Hippocampal formation (tissue), 2 donors: Measurements from ENCODE around the gene USP53.
"Not testable (repeated sequence)": the region's sequence is repeated elsewhere in the genome, so short reads cannot be mapped to it uniquely, and the experiment has no call there.

Experiments
- DNase-seq, 2 donors: peaks; one replicate each; lab custom pipeline; 2025; lab: John Stamatoyannopoulos, UW

USP53 gene

DNA sequence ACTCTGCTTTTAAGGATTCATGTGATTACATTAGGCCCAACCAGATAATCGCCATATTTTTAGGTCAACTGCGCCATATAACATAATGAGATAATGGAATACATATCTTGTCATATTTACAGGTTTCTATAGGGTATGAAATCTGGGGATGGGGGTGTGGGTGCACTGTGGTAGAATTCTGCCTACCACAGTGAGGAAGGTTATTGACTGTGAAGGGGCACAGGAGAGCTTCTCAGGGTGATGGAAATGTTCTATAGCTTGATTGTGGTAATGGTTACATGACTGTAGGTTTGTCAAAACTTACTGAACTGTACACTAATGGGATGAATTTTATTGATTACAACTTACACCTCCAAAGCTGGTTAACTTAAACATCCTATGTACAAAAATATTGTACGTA is 15.9 kb downstream of the USP53 start:
- DNase-seq, result no peak

DNA sequence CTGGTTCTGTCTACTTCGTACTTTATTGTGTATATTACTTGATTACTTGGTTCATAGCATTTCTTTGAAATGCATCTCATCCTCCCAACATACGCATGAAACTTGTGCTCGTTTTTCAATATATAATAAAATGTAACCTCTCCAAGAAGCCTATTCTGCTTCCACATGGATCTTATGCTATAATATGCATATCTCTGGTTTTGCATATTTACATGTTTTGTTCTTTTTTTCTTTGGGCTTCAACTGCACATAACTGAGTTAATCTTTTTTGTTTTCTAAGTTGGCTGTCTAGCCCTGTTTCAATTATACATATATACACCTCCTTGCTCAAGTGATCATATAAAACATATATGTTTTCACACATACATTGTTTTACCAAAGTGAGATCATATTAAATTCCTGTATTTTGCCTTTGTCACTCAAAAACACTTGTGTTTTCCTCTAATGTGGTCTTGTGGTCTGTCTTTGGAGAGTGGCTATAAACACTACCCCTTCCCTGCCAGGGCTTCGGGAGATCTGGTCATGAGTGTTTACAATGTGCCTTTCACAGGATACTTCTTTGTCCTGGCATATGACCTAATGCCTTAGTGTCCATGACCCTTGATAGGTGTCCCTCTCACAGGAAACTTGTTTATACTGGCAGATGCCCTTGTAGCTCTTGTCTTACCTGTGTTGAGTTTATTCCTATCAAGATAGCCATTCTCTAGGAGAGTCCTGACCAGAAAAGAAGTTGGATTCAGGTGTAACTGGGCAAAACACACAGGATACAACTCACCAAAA is 17.6 kb downstream of the USP53 start:
- no peak for DNase-seq

DNA sequence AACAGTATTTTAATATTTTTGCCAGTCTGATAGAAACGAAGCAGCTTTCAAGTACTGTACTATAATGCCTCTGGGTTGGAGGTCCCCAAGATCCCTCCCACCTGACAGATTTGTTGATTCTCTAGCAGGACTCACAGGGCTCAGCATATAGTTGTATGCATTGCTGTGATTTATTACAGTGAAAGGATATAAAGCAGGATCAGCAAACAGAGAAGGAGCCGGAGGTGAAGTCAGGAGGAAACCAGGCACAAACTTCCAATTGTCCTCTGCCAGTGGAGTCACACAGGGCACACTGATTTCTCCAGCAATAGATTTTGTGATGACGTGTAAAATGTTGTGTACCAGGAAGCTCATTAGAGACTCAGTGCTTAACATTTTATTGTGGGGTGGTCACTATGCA is 19.0 kb downstream of the USP53 start:
- DNase-seq, result no peak

DNA sequence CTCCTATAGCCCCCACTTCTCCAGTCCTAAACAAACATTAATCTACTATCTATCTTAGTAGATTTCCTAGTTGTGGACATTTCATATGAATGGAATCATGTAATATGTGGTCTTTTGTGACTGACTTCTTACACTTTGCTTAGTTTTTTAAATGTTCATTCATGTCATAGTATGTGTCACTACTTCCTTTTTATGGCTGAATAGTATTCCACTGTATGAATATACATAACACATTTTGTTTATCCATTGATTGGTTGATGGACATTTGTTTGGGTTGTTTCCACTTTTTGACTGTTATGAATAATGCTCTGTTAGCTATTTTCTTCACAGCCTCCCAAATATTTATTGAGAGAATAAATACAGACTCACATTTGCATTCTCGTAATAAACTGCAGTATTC is 19.8 kb downstream of the USP53 start:
- no peak for DNase-seq

DNA sequence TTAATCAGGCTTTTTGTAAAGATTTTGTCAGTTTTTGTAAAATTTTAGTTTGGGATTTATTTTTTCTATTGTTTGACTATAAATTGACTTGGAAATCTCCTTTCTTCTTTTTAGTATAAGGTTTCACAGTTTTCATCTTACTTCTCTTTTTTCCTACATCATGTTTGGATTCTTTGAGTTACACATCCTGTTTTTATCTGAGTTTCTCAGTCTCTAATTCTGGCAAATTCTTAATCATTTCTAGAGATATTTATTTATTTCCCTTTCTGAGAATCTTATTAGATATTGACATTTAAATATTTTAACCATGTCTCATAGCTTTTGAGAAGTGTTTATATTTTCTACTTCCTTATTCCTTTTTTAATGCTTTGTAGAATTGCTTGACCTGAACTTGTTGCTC is 20.7 kb downstream of the USP53 start:
- DNase-seq, result no peak

DNA sequence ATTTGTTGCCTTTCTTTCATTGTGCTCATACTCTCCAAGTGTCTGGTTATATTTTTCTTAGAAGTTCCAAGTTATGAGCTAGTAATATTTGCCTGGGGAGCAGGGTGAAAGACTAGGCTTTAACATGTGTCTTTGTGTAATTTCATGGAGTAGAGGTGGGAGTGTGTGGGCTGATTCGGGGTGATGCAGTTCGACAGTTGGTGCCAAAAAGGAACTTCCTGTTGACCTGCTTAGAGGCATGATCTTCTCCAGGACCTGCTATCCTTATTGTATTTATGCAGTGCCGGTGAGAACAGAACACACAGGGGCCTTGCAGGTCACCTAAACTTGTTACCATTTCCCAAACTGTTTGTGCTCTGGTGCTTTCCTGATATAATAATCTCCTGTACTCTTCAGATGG is 21.2 kb downstream of the USP53 start:
- no peak for DNase-seq

DNA sequence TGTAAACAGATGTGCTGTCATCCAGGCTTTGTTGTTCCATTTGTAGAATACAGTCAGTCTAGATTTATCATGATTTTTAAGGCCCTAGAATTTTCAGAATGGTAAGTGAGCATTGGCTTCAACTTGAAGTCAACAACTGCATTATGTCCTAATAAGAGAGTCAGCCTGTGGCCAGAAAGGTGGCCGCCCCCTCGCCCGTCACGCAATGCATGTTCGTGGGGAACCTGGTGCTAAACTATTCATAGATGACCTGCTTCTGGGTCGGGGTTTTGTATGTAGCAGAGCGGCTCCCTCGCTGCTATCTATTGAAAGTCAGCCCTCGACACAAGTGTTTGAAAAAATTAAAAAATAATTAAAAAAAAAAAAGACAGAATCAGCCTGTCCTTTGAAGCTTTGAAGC is 24.7 kb downstream of the USP53 start:
- DNase-seq, result no peak

DNA sequence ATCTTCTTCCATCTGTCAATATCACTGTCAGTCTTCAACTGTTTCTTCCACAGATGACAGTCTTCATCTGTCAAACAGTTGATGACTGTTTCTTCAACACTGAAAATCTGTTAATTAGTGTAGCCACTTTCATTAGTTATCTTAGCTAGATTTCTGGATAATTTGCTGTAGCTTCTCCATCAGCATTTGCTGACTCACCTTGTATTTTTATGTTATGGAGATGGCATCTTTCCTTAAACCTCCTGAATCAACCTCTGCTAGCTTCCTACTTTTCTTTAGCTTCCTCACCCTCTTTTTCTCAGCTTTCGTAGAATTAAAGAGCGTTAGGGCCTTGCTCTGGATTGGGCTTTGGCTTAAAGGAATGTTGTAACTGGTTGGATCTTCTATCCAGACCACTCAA is 25.1 kb downstream of the USP53 start:
- no peak for DNase-seq

DNA sequence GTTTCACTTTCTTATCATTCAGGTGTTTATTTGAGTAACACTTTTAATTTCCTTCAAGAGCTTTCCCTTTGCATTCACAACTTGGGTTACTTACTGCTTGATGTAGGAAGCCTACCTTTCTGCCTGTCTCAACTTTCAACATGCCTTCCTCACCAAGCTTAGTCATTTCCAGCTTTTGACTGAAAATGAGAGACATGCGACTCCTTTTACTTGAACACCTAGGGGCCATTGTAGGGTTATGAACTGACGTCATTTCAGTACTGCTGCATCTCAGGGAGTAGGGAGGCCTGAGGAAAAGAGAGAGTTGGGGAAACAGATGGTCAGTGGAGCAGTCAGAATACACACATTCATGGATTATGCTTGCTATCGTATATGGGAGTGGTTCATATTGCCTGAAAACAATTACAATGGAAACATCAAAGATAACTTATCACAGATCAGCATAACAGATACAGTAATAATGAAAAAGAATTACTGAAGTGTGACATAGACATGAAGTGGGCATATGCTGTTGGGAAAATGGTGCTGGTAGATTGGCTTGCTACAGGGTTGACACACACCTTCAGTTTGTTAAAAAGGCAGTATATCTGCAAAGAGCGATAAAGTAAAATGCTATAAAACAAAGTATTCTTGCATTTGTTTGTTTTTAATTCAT is 25.7 kb downstream of the USP53 start:
- no peak for DNase-seq

DNA sequence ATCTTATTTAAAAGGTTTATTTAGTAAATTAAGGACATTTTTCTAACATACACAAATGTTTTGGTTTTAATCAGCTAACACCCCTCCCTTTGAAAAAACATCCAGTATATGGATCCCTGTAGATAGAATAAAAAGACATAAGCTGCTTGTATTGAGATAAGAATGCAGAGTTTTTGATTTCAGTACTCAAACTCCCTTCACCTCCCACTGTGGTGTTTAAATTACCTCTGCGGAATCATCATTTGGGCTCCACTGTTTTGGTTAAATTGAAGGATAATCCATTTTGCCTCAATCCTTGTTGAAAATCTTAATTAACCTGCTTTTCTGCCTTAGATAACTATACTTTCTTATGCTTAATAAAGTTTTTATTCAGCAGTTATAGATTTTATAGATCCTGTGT is 27.6 kb downstream of the USP53 start:
- DNase-seq, result no peak

DNA sequence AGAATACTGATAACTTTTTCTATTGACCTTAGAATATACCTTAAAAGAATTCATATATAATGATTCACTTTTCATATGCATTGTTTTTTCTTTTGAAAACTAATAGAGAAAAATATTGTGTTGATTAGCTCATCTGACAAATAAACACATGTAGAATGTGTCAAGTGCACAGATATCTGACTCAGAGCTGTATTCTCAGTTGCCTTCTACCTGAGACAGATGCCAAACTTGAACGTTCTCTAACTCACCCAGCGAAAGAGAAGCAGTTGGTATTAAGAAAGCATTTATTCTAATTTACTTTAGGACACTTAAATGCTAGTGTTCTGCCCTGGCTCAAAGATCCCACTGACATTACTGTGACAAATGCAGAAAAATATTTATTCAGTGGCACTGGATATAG is 28.1 kb downstream of the USP53 start:
- DNase-seq, result no peak

DNA sequence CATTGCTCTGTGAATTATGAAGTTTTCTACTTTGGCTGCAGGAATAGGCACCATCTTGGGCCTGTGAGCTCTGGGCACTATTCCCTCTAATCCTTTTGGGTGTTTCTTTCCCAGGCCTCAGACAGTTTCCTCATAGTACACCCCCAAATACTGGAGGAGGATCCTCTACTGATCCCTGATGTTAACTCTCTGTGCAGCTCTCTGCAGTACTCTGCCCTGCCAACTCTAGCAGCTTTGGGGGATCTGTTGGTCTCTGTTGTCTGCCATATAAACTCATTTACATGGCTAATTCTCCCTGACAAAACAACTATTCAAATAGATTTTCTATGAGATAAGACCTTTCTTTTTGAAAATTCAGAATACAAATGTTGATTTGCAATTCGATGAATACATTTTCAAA is 29.9 kb downstream of the USP53 start:
- DNase-seq, result no peak

DNA sequence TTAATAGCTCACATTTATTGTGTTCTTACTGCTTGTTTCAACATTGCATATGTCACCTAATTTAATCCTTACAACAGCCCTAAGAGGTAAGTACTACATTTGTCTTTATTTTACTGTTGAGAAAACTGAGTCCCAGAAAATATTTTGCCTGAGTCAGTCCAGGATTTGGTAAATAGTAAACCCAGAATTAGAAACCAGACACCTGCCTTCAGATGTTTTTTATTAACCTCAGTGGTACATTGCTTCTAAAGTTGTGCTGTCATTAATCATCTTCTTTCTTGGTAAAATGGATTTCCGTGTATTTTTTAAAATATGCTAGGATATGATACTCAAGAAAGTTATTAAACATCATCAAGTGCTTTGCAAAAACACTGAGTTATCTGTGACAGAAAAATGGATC is 31.4 kb downstream of the USP53 start:
- DNase-seq, result no peak

DNA sequence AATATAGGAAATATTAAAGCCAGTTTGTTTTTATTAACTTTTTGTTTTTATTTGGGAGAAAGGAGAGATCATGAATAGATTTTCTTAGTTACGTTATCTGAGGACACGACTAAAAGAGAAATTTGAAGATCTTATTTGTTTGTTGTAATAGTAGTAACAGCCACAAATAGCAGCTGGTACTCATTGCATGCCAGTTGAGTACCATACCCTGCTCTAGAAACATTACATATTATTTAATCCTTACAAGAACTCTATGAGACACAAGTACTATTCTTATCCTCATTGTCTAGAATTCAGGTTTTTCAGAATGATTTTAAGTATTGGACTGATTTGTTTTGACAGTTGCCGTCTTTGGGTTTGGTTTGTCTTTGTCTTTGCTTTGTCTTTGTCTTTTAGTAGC is 31.8 kb downstream of the USP53 start:
- DNase-seq, result no peak

DNA sequence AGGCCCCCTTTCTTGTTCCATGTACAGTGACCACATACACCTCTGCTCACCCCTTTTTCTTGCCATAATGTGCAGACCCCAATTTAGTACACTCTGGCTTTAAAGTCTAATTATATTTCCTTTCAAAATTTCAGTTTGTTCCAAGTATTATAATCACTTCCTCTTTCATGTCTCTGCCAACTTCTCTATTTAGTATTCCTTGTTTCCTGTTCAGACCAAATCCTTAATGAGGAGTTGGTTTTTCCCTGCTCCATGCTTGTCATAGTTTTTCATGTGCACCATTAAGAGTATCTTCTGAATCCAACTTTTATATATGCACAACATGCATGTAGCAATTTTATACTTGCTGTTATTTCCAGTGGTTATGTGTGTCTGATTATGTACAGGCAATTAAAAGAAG is 32.3 kb downstream of the USP53 start:
- no peak for DNase-seq

DNA sequence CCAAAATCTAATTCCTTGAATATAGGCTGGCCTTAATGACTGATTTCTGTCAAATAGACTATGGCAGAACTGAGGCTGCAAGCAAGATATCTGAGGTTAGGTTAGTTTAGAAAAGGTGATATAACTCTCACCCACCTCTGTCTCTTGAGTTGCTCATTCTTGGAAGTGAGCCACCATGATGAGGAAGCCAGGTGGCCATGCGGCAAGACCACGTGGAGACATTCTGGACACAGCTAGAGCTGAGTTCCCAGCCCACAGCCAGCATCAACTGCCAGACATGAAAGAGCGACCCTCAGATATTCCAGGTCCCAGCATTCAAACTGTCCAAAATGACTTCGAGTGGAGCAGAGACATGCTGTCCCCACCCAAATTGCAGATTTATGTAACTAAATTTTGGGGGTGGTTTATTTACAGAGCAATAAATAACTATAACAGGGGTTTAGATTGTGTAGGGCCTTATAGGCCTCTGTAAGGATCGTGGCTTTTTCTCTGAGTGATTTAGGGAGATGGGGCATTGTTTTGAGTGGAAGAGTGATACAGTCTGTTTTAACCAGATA is 33.7 kb downstream of the USP53 start:
- no peak for DNase-seq

DNA sequence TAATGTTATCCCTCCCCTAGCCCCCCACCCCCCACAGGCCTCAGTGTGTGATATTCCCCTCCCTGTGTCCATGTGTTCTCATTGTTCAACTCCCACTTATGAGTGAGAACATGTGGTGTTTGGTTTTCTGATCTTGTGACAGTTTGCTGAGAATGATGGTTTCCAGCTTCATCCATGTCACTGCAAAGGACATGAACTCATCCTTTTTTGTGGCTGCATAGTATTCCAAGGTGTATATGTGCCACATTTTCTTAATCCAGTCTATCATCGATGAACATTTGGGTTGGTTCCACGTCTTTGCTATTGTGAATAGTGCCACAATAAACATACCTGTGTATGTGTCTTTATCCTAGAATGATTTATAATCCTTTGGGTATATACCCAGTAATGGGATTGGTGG is 38.5 kb downstream of the USP53 start:
- DNase-seq, result not testable (repeated sequence)

DNA sequence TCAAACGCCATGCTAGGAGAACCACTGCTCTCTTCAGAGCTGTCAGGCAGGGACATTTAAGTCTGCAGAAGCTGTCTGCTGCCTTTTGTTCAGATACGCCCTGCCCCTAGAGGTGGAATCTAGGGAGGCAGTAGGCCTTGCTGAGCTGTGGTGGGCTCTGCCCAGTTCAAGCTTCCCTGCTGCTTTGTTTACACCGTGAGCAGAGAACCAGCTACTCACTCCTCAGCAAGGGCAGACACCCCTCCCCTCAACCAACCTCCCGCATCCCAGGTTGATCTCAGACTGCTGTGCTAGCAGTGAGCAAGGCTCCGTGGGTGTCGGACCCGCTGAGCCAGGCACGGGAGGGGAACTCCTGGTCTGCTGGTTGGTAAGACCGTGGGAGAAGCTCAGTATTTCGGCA is 42.7 kb downstream of the USP53 start:
- not testable (repeated sequence) for DNase-seq

DNA sequence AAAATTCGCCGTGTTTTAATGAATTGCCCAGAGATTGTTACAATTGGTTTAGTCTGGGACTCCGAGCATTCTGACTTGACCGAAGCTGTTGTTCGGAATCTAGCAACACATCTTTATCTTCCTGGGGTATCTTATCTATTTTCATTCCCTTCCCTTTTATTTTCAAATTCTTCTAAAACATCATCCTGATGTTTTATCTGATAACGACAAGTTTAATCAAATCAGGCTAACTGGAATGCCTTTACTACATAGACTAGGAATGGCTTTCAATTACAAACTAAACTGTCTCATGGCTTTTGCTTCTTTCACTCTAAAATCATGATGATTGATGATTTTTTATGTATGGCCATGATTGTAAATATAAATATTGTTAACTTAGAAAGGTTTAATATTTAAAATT is 48.0 kb downstream of the USP53 start:
- DNase-seq, result no peak

DNA sequence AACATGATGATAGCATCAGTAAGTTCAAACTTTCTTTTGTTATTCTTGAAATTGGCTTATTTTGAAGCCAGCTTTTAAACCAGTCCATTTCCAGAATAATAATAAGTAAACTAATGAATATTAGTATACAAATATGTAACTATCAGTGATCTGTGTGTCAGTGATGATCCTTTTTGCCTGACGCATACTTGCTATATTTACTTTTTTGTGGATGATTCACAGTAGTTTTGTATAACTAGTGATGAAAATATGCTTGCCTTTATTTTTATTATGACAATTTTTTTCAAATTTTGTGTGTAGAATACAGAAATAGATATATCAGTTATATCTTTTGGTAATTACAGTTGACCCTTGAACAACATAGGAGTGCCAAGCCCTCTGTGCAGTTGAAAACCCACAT is 49.5 kb downstream of the USP53 start:
- no peak for DNase-seq

DNA sequence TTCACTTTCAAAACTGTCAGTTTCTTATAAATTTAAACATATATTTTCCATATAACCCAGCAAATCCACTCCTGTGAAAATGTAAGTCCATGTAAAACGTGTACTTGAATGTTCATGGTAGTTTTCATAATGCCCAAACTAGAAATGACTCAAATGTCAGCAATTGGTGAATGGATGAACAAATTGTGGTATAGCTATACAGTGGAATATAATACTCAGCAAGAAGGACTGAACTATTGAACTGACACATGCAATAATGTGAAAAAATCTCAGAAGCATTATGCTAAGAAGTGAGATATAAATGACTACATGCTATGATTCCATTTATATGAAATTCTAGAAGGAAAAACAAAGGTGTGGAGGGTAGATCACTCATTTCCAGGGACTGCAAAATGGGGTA is 52.2 kb downstream of the USP53 start:
- no peak for DNase-seq

DNA sequence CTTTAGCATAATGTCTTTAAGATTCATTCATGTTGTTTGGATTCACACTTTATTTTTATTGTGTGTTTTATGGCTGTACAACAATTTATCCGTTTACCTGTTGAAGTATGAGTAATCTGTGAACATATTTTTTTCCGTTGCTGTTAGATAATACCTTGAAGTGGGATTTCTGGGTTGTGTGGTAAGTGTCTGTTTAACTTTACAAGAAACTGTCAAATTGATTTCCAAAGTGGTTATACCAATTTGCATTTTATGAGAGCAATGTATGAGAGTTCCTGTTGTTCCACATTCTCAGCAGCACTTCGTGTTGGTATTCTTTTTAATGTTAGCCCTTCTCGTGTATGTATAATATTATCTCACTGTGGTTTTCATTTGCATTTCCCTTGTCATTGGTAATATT is 53.6 kb downstream of the USP53 start:
- DNase-seq, result no peak

DNA sequence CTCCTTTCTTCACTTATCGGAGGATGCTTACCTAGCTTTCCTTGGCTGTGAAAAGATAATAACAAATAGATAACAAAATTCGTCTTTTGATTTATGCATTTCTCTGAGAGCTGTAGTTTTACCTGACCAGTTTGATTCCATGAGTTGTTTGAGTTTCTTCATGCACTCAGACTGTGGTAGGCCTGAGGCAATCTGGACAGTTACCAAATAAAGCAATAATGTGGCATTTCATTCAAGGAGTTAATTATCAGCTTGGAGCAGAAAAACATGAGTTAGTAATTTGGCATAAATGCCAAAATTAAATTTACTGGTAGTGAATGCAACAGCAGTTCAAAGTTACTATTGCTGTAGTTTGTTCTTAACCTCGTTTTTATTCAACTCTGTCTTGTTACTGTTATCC is 56.0 kb downstream of the USP53 start:
- no peak for DNase-seq
